Measurements from ENCODE around the gene HTR3A. TPM values are rescaled to one million over a fixed set of nuclear protein-coding genes. Genes with fewer than 3 reads are reported as not detected.

Gene HTR3A
- total RNA-seq (2021; ENCODE audit: unreplicated experiment) (0.21 TPM), Bru-seq, nascent RNA (not detected), BruChase-seq, experiment 1, labeled RNA remaining after a 2-hour chase (not detected), BruChase-seq, experiment 2, labeled RNA remaining after a 6-hour chase (not detected)
- polyA plus RNA-seq (2012; ENCODE audit: insufficient read length): not detected
- long read RNA-seq: 0 reads

GRCh38 chr11:113974741-113975470, at the start of gene HTR3A:
TSS of gene HTR3A (plus strand) at chr11:113975108. CDS start at chr11:113975326, 218 bp downstream.
- no peaks in the 10 kb centered on the region for H3K9me3 ChIP-seq (ENCODE audit: control insufficient read depth, insufficient read depth, low read depth, low read length)
- POLR2A ChIA-PET: no interaction called here
- no peak for TF ChIP-seq POLR2AphosphoS5 (IDR thresholded peaks at IDR 0.05; ENCODE audit: low read depth, low read length)
- H3K27me3 ChIP-seq (ENCODE audit: control insufficient read depth, insufficient read depth, low read length): peaks cover 4% of the 10 kb centered on the region; the same call in 1 of the 2 replicates
- H3K36me3 ChIP-seq (ENCODE audit: control insufficient read depth, insufficient read depth, low read length): no peaks in the 10 kb centered on the region
- peak; percentile 59 for ATAC-seq
- no peak within 1 kb of the TSS for H3K27ac ChIP-seq (ENCODE audit: low read length)
- intact Hi-C loops (cut with micrococcal nuclease; ENCODE audit: unreplicated experiment) (no loop called here), in situ Hi-C loops (cut with HindIII; ENCODE audit: low pct_unique_long_range_greater_than_20kb, low sequenced_read_pairs) (no loop called here)
- H3K4me1 ChIP-seq (ENCODE audit: control insufficient read depth, insufficient read depth, low read length): no peaks in the 10 kb centered on the region
- DNase-seq (ENCODE audit: low read depth, low spot score): no peak
- H3K4me3 ChIP-seq (ENCODE audit: low read depth in 2 of 2, low read length in 2 of 2): no peak within 1 kb of the TSS
- BruUV-seq (replicated peaks): no TSS peak
- CTCF ChIA-PET: interaction anchor here (1.0 kb wide), 1 partner anchor 1316 kb away, joined by 3 read pairs; no protein-coding TSS in a partner anchor

GRCh38 chr11:113926273-113927197, 48.4 kb upstream of the HTR3A start:
- no peaks in the 10 kb centered on the region for H3K4me1 ChIP-seq (ENCODE audit: control insufficient read depth, insufficient read depth, low read length)
- H3K36me3 ChIP-seq (ENCODE audit: control insufficient read depth, insufficient read depth, low read length): no peaks in the 10 kb centered on the region
- ATAC-seq (peak; percentile 69), DNase-seq (ENCODE audit: low read depth, low spot score) (no peak)
- in situ Hi-C loops (cut with HindIII; ENCODE audit: low pct_unique_long_range_greater_than_20kb, low sequenced_read_pairs) (no loop called here), intact Hi-C loops (cut with micrococcal nuclease; ENCODE audit: unreplicated experiment) (no loop called here)
- TF ChIP-seq SIN3A (IDR thresholded peaks at IDR 0.05; ENCODE audit: borderline replicate concordance, insufficient read depth, low read depth, low read length) (no peak), TCF7L2 (IDR thresholded peaks at IDR 0.05; ENCODE audit: low read depth, low read length) (no peak), CTCF (IDR thresholded peaks at IDR 0.05) (no peak), POLR2AphosphoS5 (IDR thresholded peaks at IDR 0.05; ENCODE audit: low read depth, low read length) (no peak)
- TF ChIP-seq, protein P1, sequence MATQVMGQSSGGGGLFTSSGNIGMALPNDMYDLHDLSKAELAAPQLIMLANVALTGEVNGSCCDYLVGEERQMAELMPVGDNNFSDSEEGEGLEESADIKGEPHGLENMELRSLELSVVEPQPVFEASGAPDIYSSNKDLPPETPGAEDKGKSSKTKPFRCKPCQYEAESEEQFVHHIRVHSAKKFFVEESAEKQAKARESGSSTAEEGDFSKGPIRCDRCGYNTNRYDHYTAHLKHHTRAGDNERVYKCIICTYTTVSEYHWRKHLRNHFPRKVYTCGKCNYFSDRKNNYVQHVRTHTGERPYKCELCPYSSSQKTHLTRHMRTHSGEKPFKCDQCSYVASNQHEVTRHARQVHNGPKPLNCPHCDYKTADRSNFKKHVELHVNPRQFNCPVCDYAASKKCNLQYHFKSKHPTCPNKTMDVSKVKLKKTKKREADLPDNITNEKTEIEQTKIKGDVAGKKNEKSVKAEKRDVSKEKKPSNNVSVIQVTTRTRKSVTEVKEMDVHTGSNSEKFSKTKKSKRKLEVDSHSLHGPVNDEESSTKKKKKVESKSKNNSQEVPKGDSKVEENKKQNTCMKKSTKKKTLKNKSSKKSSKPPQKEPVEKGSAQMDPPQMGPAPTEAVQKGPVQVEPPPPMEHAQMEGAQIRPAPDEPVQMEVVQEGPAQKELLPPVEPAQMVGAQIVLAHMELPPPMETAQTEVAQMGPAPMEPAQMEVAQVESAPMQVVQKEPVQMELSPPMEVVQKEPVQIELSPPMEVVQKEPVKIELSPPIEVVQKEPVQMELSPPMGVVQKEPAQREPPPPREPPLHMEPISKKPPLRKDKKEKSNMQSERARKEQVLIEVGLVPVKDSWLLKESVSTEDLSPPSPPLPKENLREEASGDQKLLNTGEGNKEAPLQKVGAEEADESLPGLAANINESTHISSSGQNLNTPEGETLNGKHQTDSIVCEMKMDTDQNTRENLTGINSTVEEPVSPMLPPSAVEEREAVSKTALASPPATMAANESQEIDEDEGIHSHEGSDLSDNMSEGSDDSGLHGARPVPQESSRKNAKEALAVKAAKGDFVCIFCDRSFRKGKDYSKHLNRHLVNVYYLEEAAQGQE (IDR thresholded peaks at IDR 0.05; ENCODE audit: insufficient read depth in 1 of 2, low read depth in 2 of 2, low read length in 1 of 2): no peak
- BruUV-seq (replicated peaks): no TSS peak
- no peaks in the 10 kb centered on the region for H3K9me3 ChIP-seq (ENCODE audit: control insufficient read depth, insufficient read depth, low read depth, low read length)
- H3K27ac ChIP-seq (ENCODE audit: low read length): no peak overlapping the region
- H3K4me3 ChIP-seq (ENCODE audit: low read depth in 2 of 2, low read length in 2 of 2): no peak overlapping the region; a peak in 1 of 4 replicates
- POLR2A ChIA-PET: no interaction called here
- CTCF ChIA-PET: no interaction called here
- H3K27me3 ChIP-seq (ENCODE audit: control insufficient read depth, insufficient read depth, low read length): peaks cover 7% of the 10 kb centered on the region

Measured in Panc1 (cell line).